ENCODE measurements around the gene HDAC9.

Gene HDAC9

GRCh38 chr7:18540396-18540795 is 44.8 kb downstream of the HDAC9 start:
- no peak for TF ChIP-seq CTCF (IDR thresholded peaks at IDR 0.05; ENCODE audit: insufficient read depth, low read length, poor library complexity, severe bottlenecking)
- DNase-seq (ENCODE audit: extremely low read depth, insufficient read length): no peak
- Histone ChIP-seq H3K27me3 (replicated peaks; ENCODE audit: control insufficient read depth, insufficient read depth, low read length) (no peaks in the 10 kb centered on the region), H3K36me3 (ENCODE audit: control insufficient read depth, insufficient read depth, low read length) (peaks cover 4% of the 10 kb centered on the region), H3K4me3 (replicated peaks; ENCODE audit: low read depth, low read length) (no peak overlapping the region)

- no peak for TF ChIP-seq CTCF (IDR thresholded peaks at IDR 0.05; ENCODE audit: insufficient read depth, low read length, poor library complexity, severe bottlenecking)
- H3K36me3 ChIP-seq (ENCODE audit: control insufficient read depth, insufficient read depth, low read length): peaks cover 4% of the 10 kb centered on the region
- H3K4me3 ChIP-seq (replicated peaks; ENCODE audit: low read depth, low read length): no peak overlapping the region
- DNase-seq (ENCODE audit: extremely low read depth, insufficient read length): no peak
- no peaks in the 10 kb centered on the region for H3K27me3 ChIP-seq (replicated peaks; ENCODE audit: control insufficient read depth, insufficient read depth, low read length)
These were observed 45.8 kb downstream of the HDAC9 start for GRCh38 chr7:18541181-18541870.

- no peak for DNase-seq (ENCODE audit: extremely low read depth, insufficient read length)
- no peak for TF ChIP-seq CTCF (IDR thresholded peaks at IDR 0.05; ENCODE audit: insufficient read depth, low read length, poor library complexity, severe bottlenecking)
- Histone ChIP-seq H3K36me3 (ENCODE audit: control insufficient read depth, insufficient read depth, low read length) (peaks cover 4% of the 10 kb centered on the region), H3K27me3 (replicated peaks; ENCODE audit: control insufficient read depth, insufficient read depth, low read length) (no peaks in the 10 kb centered on the region), H3K4me3 (replicated peaks; ENCODE audit: low read depth, low read length) (no peak overlapping the region)
These were observed 46.3 kb downstream of the HDAC9 start for GRCh38 chr7:18541871-18542212.

GRCh38 chr7:18546576-18546975 is 51.0 kb downstream of the HDAC9 start:
- no peaks in the 10 kb centered on the region for H3K27me3 ChIP-seq (replicated peaks; ENCODE audit: control insufficient read depth, insufficient read depth, low read length)
- H3K36me3 ChIP-seq (ENCODE audit: control insufficient read depth, insufficient read depth, low read length): peaks cover 4% of the 10 kb centered on the region
- no peak for TF ChIP-seq CTCF (IDR thresholded peaks at IDR 0.05; ENCODE audit: insufficient read depth, low read length, poor library complexity, severe bottlenecking)
- no peak overlapping the region for H3K4me3 ChIP-seq (replicated peaks; ENCODE audit: low read depth, low read length)
- no peak for DNase-seq (ENCODE audit: extremely low read depth, insufficient read length)

GRCh38 chr7:18547509-18548187 is 52.1 kb downstream of the HDAC9 start:
- no peak for TF ChIP-seq CTCF (IDR thresholded peaks at IDR 0.05; ENCODE audit: insufficient read depth, low read length, poor library complexity, severe bottlenecking)
- H3K36me3 ChIP-seq (ENCODE audit: control insufficient read depth, insufficient read depth, low read length): peaks cover 4% of the 10 kb centered on the region

More at GRCh38 chr7:18547509-18548187, 52.1 kb downstream of the HDAC9 start:
- H3K4me3 ChIP-seq (replicated peaks; ENCODE audit: low read depth, low read length): no peak overlapping the region
- no peak for DNase-seq (ENCODE audit: extremely low read depth, insufficient read length)
- H3K27me3 ChIP-seq (replicated peaks; ENCODE audit: control insufficient read depth, insufficient read depth, low read length): no peaks in the 10 kb centered on the region
